ENCODE data around the gene ATXN7L1. TPM values are rescaled to one million over a fixed set of nuclear protein-coding genes. Genes with fewer than 3 reads are reported as not detected.
A peak's percentile ranks its signal among the peaks of the same experiment; 100 is the strongest.
"Not testable (repeated sequence)": the region's sequence is repeated elsewhere in the genome, so short reads cannot be mapped to it uniquely, and the experiment has no call there.

Gene ATXN7L1
- total and polyA plus RNA-seq, 4 donors, result 7.1 to 11.0 (median 8.5) TPM

- no peaks in the 10 kb centered on the region for H3K36me3 ChIP-seq (ENCODE audit: control insufficient read depth, insufficient read depth, low read length)
- H3K4me3 ChIP-seq (ENCODE audit: low read depth, low read length), result no peak overlapping the region
- peaks cover 4% of the 10 kb centered on the region for H3K27me3 ChIP-seq (ENCODE audit: control insufficient read depth, insufficient read depth, low read length)
- no peak overlapping the region for H3K27ac ChIP-seq (ENCODE audit: low read depth, low read length)
- peaks cover 12% of the 10 kb centered on the region for H3K4me1 ChIP-seq (ENCODE audit: control insufficient read depth, insufficient read depth, low read length)
- no peaks in the 10 kb centered on the region for H3K9me3 ChIP-seq (ENCODE audit: control insufficient read depth, insufficient read depth, low read length)
- no peak for DNase-seq (ENCODE audit: low read depth in 4 of 6, low spot score in 6 of 6)
- WGBS (ENCODE audit: insufficient coverage), result 76% methylated on average over 5 of the region's 5 CpGs
Measured at GRCh38 chr7:105851064-105851463, 25.3 kb downstream of the ATXN7L1 start.

- Histone ChIP-seq H3K4me3 (ENCODE audit: low read depth, low read length) (no peak overlapping the region), H3K9me3 (ENCODE audit: control insufficient read depth, insufficient read depth, low read length) (no peaks in the 10 kb centered on the region), H3K27ac (ENCODE audit: low read depth, low read length) (no peak overlapping the region), H3K36me3 (ENCODE audit: control insufficient read depth, insufficient read depth, low read length) (no peaks in the 10 kb centered on the region), H3K4me1 (ENCODE audit: control insufficient read depth, insufficient read depth, low read length) (peaks cover 12% of the 10 kb centered on the region), H3K27me3 (ENCODE audit: control insufficient read depth, insufficient read depth, low read length) (peaks cover 4% of the 10 kb centered on the region)
- no peak for DNase-seq (ENCODE audit: low read depth in 4 of 6, low spot score in 6 of 6)
- 92% methylated on average over 2 of the region's 6 CpGs for WGBS (ENCODE audit: insufficient coverage)
Measured at GRCh38 chr7:105849122-105849855, 27.1 kb downstream of the ATXN7L1 start.

- H3K9me3 ChIP-seq (ENCODE audit: control insufficient read depth, insufficient read depth, low read length), result no peaks in the 10 kb centered on the region
- H3K4me1 ChIP-seq (ENCODE audit: control insufficient read depth, insufficient read depth, low read length), result no peaks in the 10 kb centered on the region
- H3K4me3 ChIP-seq (ENCODE audit: low read depth, low read length), result no peak overlapping the region
- no peak overlapping the region for H3K27ac ChIP-seq (ENCODE audit: low read depth, low read length)
- WGBS (ENCODE audit: insufficient coverage), result no CpG with 5 or more reads among the region's 1 CpG
- H3K36me3 ChIP-seq (ENCODE audit: control insufficient read depth, insufficient read depth, low read length), result no peaks in the 10 kb centered on the region
- H3K27me3 ChIP-seq (ENCODE audit: control insufficient read depth, insufficient read depth, low read length), result peaks cover under 1% of the 10 kb centered on the region
- no peak for DNase-seq (ENCODE audit: low read depth in 4 of 6, low spot score in 6 of 6)
Measured at GRCh38 chr7:105846404-105846803, 30.0 kb downstream of the ATXN7L1 start.

GRCh38 chr7:105844681-105845080 is 31.7 kb downstream of the ATXN7L1 start:
- not testable (repeated sequence) for H3K9me3 ChIP-seq (ENCODE audit: control insufficient read depth, insufficient read depth, low read length); H3K36me3 ChIP-seq (ENCODE audit: control insufficient read depth, insufficient read depth, low read length); H3K27ac ChIP-seq (ENCODE audit: low read depth, low read length); H3K27me3 ChIP-seq (ENCODE audit: control insufficient read depth, insufficient read depth, low read length); H3K4me1 ChIP-seq (ENCODE audit: control insufficient read depth, insufficient read depth, low read length); H3K4me3 ChIP-seq (ENCODE audit: low read depth, low read length); DNase-seq (ENCODE audit: low read depth in 4 of 6, low spot score in 6 of 6)
- WGBS (ENCODE audit: insufficient coverage), result no CpG with 5 or more reads among the region's 5 CpGs

GRCh38 chr7:105841866-105842265 is 34.5 kb downstream of the ATXN7L1 start:
- H3K4me3 ChIP-seq (ENCODE audit: low read depth, low read length), result no peak overlapping the region
- peaks cover 28% of the 10 kb centered on the region for H3K4me1 ChIP-seq (ENCODE audit: control insufficient read depth, insufficient read depth, low read length)
- H3K36me3 ChIP-seq (ENCODE audit: control insufficient read depth, insufficient read depth, low read length), result no peaks in the 10 kb centered on the region
- H3K27me3 ChIP-seq (ENCODE audit: control insufficient read depth, insufficient read depth, low read length), result peaks cover 3% of the 10 kb centered on the region
- H3K27ac ChIP-seq (ENCODE audit: low read depth, low read length), result no peak overlapping the region
- no peak for DNase-seq (ENCODE audit: low read depth in 4 of 6, low spot score in 6 of 6)
- no peaks in the 10 kb centered on the region for H3K9me3 ChIP-seq (ENCODE audit: control insufficient read depth, insufficient read depth, low read length)
- WGBS (ENCODE audit: insufficient coverage), result no CpG with 5 or more reads among the region's 3 CpGs

- Histone ChIP-seq H3K4me1 (ENCODE audit: control insufficient read depth, insufficient read depth, low read length) (peaks cover 28% of the 10 kb centered on the region), H3K27me3 (ENCODE audit: control insufficient read depth, insufficient read depth, low read length) (peaks cover 3% of the 10 kb centered on the region), H3K36me3 (ENCODE audit: control insufficient read depth, insufficient read depth, low read length) (no peaks in the 10 kb centered on the region), H3K27ac (ENCODE audit: low read depth, low read length) (no peak overlapping the region), H3K4me3 (ENCODE audit: low read depth, low read length) (no peak overlapping the region), H3K9me3 (ENCODE audit: control insufficient read depth, insufficient read depth, low read length) (no peaks in the 10 kb centered on the region)
- 83% methylated on average over 5 of the region's 8 CpGs for WGBS (ENCODE audit: insufficient coverage)
- DNase-seq (ENCODE audit: low read depth in 4 of 6, low spot score in 6 of 6), result no peak
Measured at GRCh38 chr7:105840981-105841749, 35.2 kb downstream of the ATXN7L1 start.

- peaks cover 41% of the 10 kb centered on the region for H3K4me1 ChIP-seq (ENCODE audit: control insufficient read depth, insufficient read depth, low read length)
- no peak overlapping the region for H3K4me3 ChIP-seq (ENCODE audit: low read depth, low read length)
- H3K9me3 ChIP-seq (ENCODE audit: control insufficient read depth, insufficient read depth, low read length), result no peaks in the 10 kb centered on the region
- no peak overlapping the region for H3K27ac ChIP-seq (ENCODE audit: low read depth, low read length)
- peaks cover 7% of the 10 kb centered on the region for H3K27me3 ChIP-seq (ENCODE audit: control insufficient read depth, insufficient read depth, low read length)
- peak in 3 of 6 donors; percentile 10 to 70 (median 67) for DNase-seq (ENCODE audit: low read depth in 4 of 6, low spot score in 6 of 6)
- H3K36me3 ChIP-seq (ENCODE audit: control insufficient read depth, insufficient read depth, low read length), result no peaks in the 10 kb centered on the region
- WGBS (ENCODE audit: insufficient coverage), result 40% methylated on average over 1 of the region's 2 CpGs
Measured at GRCh38 chr7:105839266-105839665, 37.1 kb downstream of the ATXN7L1 start.

- DNase-seq (ENCODE audit: low read depth in 4 of 6, low spot score in 6 of 6), result peak in 3 of 6 donors; percentile 9 to 68 (median 63)
- Histone ChIP-seq H3K4me3 (ENCODE audit: low read depth, low read length) (no peak overlapping the region), H3K9me3 (ENCODE audit: control insufficient read depth, insufficient read depth, low read length) (no peaks in the 10 kb centered on the region), H3K27me3 (ENCODE audit: control insufficient read depth, insufficient read depth, low read length) (peaks cover 7% of the 10 kb centered on the region), H3K4me1 (ENCODE audit: control insufficient read depth, insufficient read depth, low read length) (peaks cover 41% of the 10 kb centered on the region), H3K36me3 (ENCODE audit: control insufficient read depth, insufficient read depth, low read length) (no peaks in the 10 kb centered on the region), H3K27ac (ENCODE audit: low read depth, low read length) (no peak overlapping the region)
- WGBS (ENCODE audit: insufficient coverage), result 17% methylated on average over 8 of the region's 10 CpGs
Measured at GRCh38 chr7:105838627-105839231, 37.7 kb downstream of the ATXN7L1 start.

- no peak overlapping the region for H3K4me3 ChIP-seq (ENCODE audit: low read depth, low read length)
- H3K9me3 ChIP-seq (ENCODE audit: control insufficient read depth, insufficient read depth, low read length), result no peaks in the 10 kb centered on the region
- no peaks in the 10 kb centered on the region for H3K36me3 ChIP-seq (ENCODE audit: control insufficient read depth, insufficient read depth, low read length)
- DNase-seq (ENCODE audit: low read depth in 4 of 6, low spot score in 6 of 6), result peak; percentile 56 to 93 (median 68)
- WGBS (ENCODE audit: insufficient coverage), result 25% methylated on average over 11 of the region's 22 CpGs
- peaks cover 41% of the 10 kb centered on the region for H3K4me1 ChIP-seq (ENCODE audit: control insufficient read depth, insufficient read depth, low read length)
- peaks cover 7% of the 10 kb centered on the region for H3K27me3 ChIP-seq (ENCODE audit: control insufficient read depth, insufficient read depth, low read length)
- peak overlapping the region; percentile 59 for H3K27ac ChIP-seq (ENCODE audit: low read depth, low read length)
Measured at GRCh38 chr7:105837765-105838626, 38.4 kb downstream of the ATXN7L1 start.

Data from spinal cord (tissue), 10 donors.